Fibroblast of mammary gland (primary cell): ENCODE results near the gene KRT23.
"Not testable (repeated sequence)": the region's sequence is repeated elsewhere in the genome, so short reads cannot be mapped to it uniquely, and the experiment has no call there.

Source experiments
- DNase-seq: peaks from one replicate; pipeline ENCODE4 v3.0.0-alpha.2; 2010; ENCODE audit warnings: low read depth
- H3K4me3 ChIP-seq: 2 replicates; pipeline ENCODE4 v1.5.1; 2011; ENCODE audit warnings: low read depth, mild to moderate bottlenecking, low read length, moderate library complexity; ENCODE audit not compliant: control insufficient read depth
- TF ChIP-seq, protein P1 (sequence below): conservative IDR thresholded peaks from 2 replicates; pipeline ENCODE4 v1.5.1; 2011; ENCODE audit warnings: low read depth, low read length, inconsistent platforms; ENCODE audit not compliant: control insufficient read depth, insufficient read depth

KRT23 gene

DNA sequence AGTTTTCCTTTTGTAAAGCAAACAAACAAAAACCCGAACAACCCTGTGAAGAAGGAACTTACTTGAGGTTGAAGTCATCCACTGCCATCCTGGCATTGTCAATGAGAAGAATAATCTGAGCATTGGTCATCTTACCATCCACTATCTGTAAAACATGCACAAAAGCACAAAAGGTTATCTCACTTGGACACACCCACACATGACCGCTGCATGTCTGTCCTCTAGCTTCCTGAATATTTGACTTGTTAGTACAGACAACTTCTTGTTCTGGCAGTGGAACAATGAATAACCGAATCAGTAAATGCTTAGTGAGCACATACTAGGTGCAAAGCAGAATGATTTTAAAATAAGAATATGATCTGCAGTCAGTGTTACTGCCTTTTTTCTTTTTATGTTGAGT is 6.1 kb downstream of the KRT23 start:
- no peak for DNase-seq
- TF ChIP-seq, protein P1, sequence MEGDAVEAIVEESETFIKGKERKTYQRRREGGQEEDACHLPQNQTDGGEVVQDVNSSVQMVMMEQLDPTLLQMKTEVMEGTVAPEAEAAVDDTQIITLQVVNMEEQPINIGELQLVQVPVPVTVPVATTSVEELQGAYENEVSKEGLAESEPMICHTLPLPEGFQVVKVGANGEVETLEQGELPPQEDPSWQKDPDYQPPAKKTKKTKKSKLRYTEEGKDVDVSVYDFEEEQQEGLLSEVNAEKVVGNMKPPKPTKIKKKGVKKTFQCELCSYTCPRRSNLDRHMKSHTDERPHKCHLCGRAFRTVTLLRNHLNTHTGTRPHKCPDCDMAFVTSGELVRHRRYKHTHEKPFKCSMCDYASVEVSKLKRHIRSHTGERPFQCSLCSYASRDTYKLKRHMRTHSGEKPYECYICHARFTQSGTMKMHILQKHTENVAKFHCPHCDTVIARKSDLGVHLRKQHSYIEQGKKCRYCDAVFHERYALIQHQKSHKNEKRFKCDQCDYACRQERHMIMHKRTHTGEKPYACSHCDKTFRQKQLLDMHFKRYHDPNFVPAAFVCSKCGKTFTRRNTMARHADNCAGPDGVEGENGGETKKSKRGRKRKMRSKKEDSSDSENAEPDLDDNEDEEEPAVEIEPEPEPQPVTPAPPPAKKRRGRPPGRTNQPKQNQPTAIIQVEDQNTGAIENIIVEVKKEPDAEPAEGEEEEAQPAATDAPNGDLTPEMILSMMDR = no peak

GRCh38 chr17:40926341-40926740 is 11.1 kb downstream of the KRT23 start:
- TF ChIP-seq, protein P1 = no peak
- DNase-seq = no peak
- H3K4me3 ChIP-seq = no peak overlapping the region

More for the DNA sequence above, 6.1 kb downstream of the KRT23 start:
- no peak overlapping the region for H3K4me3 ChIP-seq

- TF ChIP-seq, protein P1 = no peak
- DNase-seq = peak; percentile 89
- H3K4me3 ChIP-seq = no peak overlapping the region
Observed at GRCh38 chr17:40922239-40922638, 15.2 kb downstream of the KRT23 start.

GRCh38 chr17:40921026-40921425 is 16.4 kb downstream of the KRT23 start:
- no peak overlapping the region for H3K4me3 ChIP-seq
- TF ChIP-seq, protein P1 = no peak
- peak; percentile 39 for DNase-seq

DNA sequence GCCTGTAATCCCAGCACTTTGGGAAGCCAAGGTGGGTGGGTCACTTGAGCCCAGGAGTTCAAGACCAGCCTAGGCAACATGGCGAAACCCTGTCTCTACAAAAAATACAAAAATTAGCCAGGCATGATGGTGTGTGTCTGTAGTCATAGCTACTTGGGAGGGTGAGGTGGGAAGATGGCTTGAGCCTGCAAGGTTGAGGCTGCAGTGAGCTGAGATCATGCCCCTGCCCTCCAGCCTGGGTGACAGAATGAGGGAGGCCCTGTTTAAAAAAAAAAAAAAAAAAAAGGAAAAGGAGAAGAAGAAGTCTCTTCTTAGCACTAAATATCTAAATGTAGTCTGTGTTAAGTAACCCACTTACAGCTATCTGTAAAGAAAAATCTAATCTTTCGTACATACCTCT is 20.3 kb downstream of the KRT23 start:
- not testable (repeated sequence) for H3K4me3 ChIP-seq, DNase-seq

- DNase-seq = no peak
- TF ChIP-seq, protein P1 = no peak
- H3K4me3 ChIP-seq = no peak overlapping the region
Observed at GRCh38 chr17:40916366-40916765, 21.1 kb downstream of the KRT23 start.

- H3K4me3 ChIP-seq = no peak overlapping the region
Observed at GRCh38 chr17:40915721-40916256, 21.7 kb downstream of the KRT23 start.

More at GRCh38 chr17:40915721-40916256, 21.7 kb downstream of the KRT23 start:
- TF ChIP-seq, protein P1 = no peak
- DNase-seq = peak; percentile 48
